Skeletal muscle tissue (tissue), 4 donors: Measurements from ENCODE around the gene HAGHL. TPM values are rescaled to one million over a fixed set of nuclear protein-coding genes. Genes with fewer than 3 reads are reported as not detected.

Experiments used
- H3K27ac ChIP-seq: one replicate; pipeline ENCODE4 v1.7.0; 2013; ENCODE audit warnings: mild to moderate bottlenecking, low read depth, low read length, inconsistent platforms
- H3K27me3 ChIP-seq, 3 donors: one replicate each; pipeline ENCODE4 v1.7.0; 2013; ENCODE audit warnings: low read length in 3 of 3; ENCODE audit not compliant: control insufficient read depth in 3 of 3, insufficient read depth in 3 of 3
- H3K36me3 ChIP-seq, 3 donors: one replicate each; pipeline ENCODE4 v1.7.0; 2013; ENCODE audit warnings: low read length in 3 of 3; ENCODE audit not compliant: control insufficient read depth in 3 of 3, insufficient read depth in 3 of 3
- H3K4me1 ChIP-seq, 3 donors: one replicate each; pipeline ENCODE4 v1.7.0; 2013; ENCODE audit warnings: low read length in 3 of 3, mild to moderate bottlenecking in 3 of 3; ENCODE audit not compliant: control insufficient read depth in 3 of 3, insufficient read depth in 3 of 3
- H3K4me3 ChIP-seq, 3 donors: one replicate each; pipeline ENCODE4 v1.7.0; 2013; ENCODE audit warnings: low read length in 3 of 3
- H3K9ac ChIP-seq, 3 donors: one replicate each; pipeline ENCODE4 v1.7.0; 2013; ENCODE audit warnings: low read length in 3 of 3, mild to moderate bottlenecking in 3 of 3, moderate library complexity in 2 of 3, low read depth in 1 of 3
- H3K9me3 ChIP-seq, 3 donors: one replicate each; pipeline ENCODE4 v1.7.0; 2013; ENCODE audit warnings: low read length in 3 of 3; ENCODE audit not compliant: control insufficient read depth in 3 of 3
- total RNA-seq: library from RNA; depleted of rRNA; stranded (reverse); fragments of >200 nt; gene quantifications from one replicate; pipeline ENCODE4 v1.2.3, GENCODE V29; 2014
- donor health status: Osteomylitis.

HAGHL gene
- total RNA-seq, 1 donor from 2014 or later = 1.0 TPM

GRCh38 chr16:726188-726437 is 793 bp upstream of the HAGHL start:
- Histone ChIP-seq H3K4me3 (no peak overlapping the region), H3K27me3 (peaks cover 22 to 39% (median 23%) of the 10 kb centered on the region in 3 donors), H3K36me3 (peaks cover 0 to 4% (median 2%) of the 10 kb centered on the region in 3 donors), H3K9ac (no peak overlapping the region), H3K27ac (no peak overlapping the region), H3K4me1 (peaks cover 22 to 24% (median 23%) of the 10 kb centered on the region in 3 donors), H3K9me3 (no peaks in the 10 kb centered on the region)

DNA sequence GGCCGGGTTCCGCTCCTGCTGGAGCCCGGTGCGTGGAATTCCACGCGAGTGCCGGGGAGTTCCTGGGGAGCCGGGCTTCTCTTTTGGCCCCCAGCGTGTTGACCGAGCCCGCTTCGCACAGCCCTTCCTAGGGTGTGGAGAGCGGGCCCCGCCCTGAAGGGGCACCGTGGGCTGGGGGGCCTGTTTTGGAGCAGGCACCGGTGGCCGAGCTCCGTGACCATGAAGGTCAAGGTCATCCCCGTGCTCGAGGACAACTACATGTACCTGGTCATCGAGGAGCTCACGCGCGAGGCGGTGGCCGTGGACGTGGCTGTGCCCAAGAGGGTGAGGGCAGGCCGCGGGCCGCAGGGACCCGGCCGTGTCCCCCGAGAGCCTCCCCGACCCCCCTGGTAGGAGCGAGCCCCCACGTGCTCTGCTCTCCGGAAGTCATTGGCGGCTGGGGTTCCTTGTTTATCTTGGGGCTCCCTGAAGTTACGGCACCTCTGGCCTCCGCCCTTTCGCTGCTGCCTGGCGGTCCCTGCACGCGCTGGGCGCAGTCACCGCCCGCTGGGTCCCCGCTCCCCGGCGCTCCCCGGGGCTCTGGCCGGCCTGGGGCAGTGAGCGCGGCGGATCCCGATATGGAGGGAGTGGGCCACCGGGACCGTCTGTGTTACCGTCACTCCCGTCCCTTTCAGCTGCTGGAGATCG is 528 bp downstream of the HAGHL start:
- H3K9me3 ChIP-seq = no peaks in the 10 kb centered on the region
- peak overlapping the region in 1 of 3 donors; percentile 40 for H3K9ac ChIP-seq
- H3K36me3 ChIP-seq = peaks cover 1 to 11% (median 10%) of the 10 kb centered on the region in 3 donors
- H3K4me3 ChIP-seq = peak overlapping the region; percentile 23 to 54 (median 45)
- H3K4me1 ChIP-seq = peaks cover 15 to 16% (median 16%) of the 10 kb centered on the region in 3 donors
- H3K27me3 ChIP-seq = peaks cover 22 to 39% (median 23%) of the 10 kb centered on the region in 3 donors
- no peak overlapping the region for H3K27ac ChIP-seq

GRCh38 chr16:728131-728889 is 1.4 kb downstream of the HAGHL start:
- H3K4me3 ChIP-seq = peak overlapping the region in 1 of 3 donors; percentile 22
- no peak overlapping the region for H3K9ac ChIP-seq

DNA sequence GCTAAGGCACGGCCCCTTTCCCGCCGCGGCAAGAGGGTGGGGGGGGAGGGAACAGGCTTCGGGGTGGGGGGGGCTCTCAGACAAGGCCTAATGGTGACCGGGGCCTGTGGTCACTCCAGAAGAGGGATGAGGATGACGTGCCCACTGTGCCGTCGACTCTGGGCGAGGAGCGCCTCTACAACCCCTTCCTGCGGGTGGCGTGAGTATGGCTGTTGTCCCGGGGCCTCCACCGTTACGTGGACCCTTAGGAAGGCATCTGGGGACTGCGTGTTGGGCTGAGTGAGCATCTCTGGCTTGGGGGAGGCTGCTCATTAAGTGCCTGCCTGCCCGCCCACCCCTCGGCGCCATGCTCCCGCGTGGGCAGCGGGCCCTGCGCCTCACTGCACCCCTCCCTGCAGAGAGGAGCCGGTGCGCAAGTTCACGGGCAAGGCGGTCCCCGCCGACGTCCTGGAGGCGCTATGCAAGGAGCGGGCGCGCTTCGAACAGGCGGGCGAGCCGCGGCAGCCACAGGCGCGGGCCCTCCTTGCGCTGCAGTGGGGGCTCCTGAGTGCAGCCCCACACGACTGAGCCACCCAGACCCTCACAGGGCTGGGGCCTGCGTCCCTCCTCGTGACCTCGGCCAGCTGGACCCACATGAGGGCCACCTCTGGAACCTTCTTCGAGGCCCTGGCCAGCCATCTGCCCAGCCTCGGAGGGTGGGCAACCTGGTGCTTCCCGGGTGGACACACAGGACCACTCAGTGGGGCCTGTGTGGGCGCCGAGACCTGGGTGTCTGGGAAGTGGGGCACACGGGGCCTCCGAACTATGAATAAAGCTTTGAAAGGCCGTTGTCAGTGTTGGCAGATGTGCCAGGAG is 2.2 kb downstream of the HAGHL start:
- no peak overlapping the region for H3K27ac ChIP-seq
- H3K9me3 ChIP-seq = no peaks in the 10 kb centered on the region
- H3K9ac ChIP-seq = no peak overlapping the region
- peaks cover 18 to 24% (median 23%) of the 10 kb centered on the region in 3 donors for H3K36me3 ChIP-seq
- peaks cover 22 to 39% (median 23%) of the 10 kb centered on the region in 3 donors for H3K27me3 ChIP-seq
- peaks cover 15 to 16% (median 16%) of the 10 kb centered on the region in 3 donors for H3K4me1 ChIP-seq
- no peak overlapping the region for H3K4me3 ChIP-seq

More at GRCh38 chr16:728131-728889, 1.4 kb downstream of the HAGHL start:
- Histone ChIP-seq H3K4me1 (peaks cover 15 to 16% (median 16%) of the 10 kb centered on the region in 3 donors), H3K27me3 (peaks cover 22 to 39% (median 23%) of the 10 kb centered on the region in 3 donors), H3K36me3 (peaks cover 10 to 19% (median 16%) of the 10 kb centered on the region in 3 donors), H3K27ac (no peak overlapping the region), H3K9me3 (no peaks in the 10 kb centered on the region)

DNA sequence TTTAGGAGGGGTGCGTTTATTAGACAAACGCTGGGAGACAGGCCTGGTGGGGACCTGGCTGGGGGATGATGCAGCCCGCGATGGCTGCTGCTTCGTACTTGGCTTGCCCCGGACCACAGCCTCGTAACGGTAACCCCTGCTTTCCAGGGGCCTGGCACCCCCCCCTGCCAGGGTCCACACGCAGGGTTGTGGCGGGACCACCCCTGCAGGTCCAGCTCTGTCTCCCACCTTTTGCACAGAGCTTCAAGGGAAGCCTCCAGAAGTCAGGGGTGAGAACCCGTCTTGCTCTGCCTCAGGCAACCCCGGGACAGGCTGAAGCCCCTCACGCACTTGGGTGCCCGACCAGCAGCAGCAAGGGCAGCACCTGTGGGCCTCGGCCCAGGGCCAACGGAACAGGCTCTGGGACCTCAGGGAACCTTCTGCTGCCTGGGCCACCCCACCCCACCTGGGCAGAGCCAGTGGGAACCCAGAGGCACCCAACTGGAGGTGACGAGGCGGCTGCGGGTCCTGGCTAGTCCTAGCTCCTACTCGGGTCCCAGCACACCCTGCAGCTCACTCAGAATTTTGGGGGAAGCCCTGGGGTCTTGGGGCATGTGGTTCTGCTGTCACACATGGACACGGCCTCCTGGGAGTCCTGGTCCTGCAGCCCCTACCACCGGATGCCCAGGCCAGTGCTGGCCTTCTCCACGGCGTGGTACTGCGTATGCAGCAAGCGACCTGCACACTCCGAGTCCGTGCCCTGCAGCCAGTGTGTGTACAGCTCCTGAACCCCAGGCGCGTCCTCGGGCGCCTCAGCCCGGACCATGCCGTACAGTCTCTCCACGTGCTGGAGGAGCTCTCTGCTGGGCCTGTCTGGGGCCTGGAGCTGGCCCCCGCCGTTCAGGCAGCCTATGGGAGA is 3.1 kb downstream of the HAGHL start:
- Histone ChIP-seq H3K27me3 (peaks cover 22 to 34% (median 23%) of the 10 kb centered on the region in 3 donors), H3K9ac (no peak overlapping the region), H3K4me3 (no peak overlapping the region), H3K4me1 (peaks cover 15 to 16% (median 16%) of the 10 kb centered on the region in 3 donors), H3K27ac (no peak overlapping the region), H3K9me3 (no peaks in the 10 kb centered on the region), H3K36me3 (peaks cover 27 to 32% (median 31%) of the 10 kb centered on the region in 3 donors)

- Histone ChIP-seq H3K9me3 (no peaks in the 10 kb centered on the region), H3K27me3 (peaks cover 15 to 25% (median 16%) of the 10 kb centered on the region in 3 donors), H3K27ac (no peak overlapping the region), H3K4me3 (no peak overlapping the region), H3K36me3 (peaks cover 36 to 39% (median 39%) of the 10 kb centered on the region in 3 donors), H3K9ac (no peak overlapping the region), H3K4me1 (peaks cover 15 to 16% (median 16%) of the 10 kb centered on the region in 3 donors)
These were observed 4.0 kb downstream of the HAGHL start for GRCh38 chr16:730666-731509.

DNA sequence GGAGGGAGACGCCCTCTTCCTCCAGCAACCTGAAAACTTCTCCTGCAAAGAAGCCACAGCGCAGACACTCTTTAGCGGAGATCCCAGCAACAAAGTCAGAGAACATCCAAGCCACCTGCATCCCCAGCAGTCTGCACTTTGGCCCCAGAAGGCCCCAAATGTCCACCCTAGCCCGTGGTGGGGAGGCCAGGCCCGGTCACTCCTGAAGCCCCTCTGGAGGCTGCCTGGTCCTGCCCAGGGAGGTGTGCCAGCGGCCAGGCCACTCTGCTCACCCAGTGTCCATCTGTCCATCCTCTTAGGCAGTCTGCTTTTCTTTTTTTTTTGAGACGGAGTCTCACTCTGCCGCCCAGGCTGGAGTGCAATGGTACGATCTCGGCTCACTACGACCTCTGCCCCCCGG is 5.4 kb downstream of the HAGHL start:
- Histone ChIP-seq H3K27me3 (peaks cover 4 to 14% (median 5%) of the 10 kb centered on the region in 3 donors), H3K4me1 (peaks cover 8 to 9% (median 8%) of the 10 kb centered on the region in 3 donors), H3K9me3 (no peaks in the 10 kb centered on the region), H3K9ac (no peak overlapping the region), H3K27ac (no peak overlapping the region), H3K4me3 (no peak overlapping the region), H3K36me3 (peaks cover 50 to 51% (median 50%) of the 10 kb centered on the region in 3 donors)

DNA sequence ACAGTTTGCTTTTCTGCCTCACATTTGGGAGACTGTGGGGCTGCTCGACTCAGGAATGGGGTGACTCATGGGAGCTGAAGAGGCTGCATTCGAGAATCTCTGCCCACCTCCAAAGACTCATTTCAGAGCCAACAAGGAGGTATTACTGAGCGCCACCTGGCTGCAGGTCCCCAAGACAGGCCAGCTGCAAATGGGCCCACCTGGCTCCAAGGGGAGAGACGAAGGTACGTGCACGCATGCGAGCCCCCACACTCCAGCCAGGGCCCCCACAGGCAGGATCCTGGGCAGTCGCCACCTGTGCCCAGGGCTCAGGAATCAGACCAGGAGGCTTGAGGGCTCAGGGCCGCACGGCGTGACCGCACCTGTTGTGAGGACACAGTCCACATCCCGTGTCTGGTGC is 6.0 kb downstream of the HAGHL start:
- Histone ChIP-seq H3K4me1 (peaks cover 2 to 4% (median 4%) of the 10 kb centered on the region in 3 donors), H3K27me3 (peaks cover 0 to 10% (median 0%) of the 10 kb centered on the region in 3 donors), H3K36me3 (peaks cover 55 to 56% (median 55%) of the 10 kb centered on the region in 3 donors), H3K4me3 (no peak overlapping the region), H3K27ac (no peak overlapping the region), H3K9ac (no peak overlapping the region), H3K9me3 (no peaks in the 10 kb centered on the region)
